ENCODE results near the gene PFDN2. TPM values are rescaled to one million over a fixed set of nuclear protein-coding genes. Genes with fewer than 3 reads are reported as not detected.

Gene PFDN2
- total and polyA plus RNA-seq, 10 of the 15 experiments (the other 5 are each of a cell fraction or from before 2014, with no cell fraction given), result 30.0 to 141 (median 80.5) TPM

- TF ChIP-seq SMAD1 (IDR thresholded peaks at IDR 0.05; ENCODE audit: low read depth, partially characterized antibody), result no peak
- no peak for TF ChIP-seq NFYA (IDR thresholded peaks at IDR 0.05; ENCODE audit: borderline replicate concordance, low read depth, low read length)
- no peak for TF ChIP-seq CREM (IDR thresholded peaks at IDR 0.05; ENCODE audit: low read depth)
- TF ChIP-seq YY1 (IDR thresholded peaks at IDR 0.05; ENCODE audit: low read depth, low read length), result no peak
- TF ChIP-seq POLR2A (IDR thresholded peaks at IDR 0.05; ENCODE audit: low read depth, low read length), result no peak
- TF ChIP-seq ZZZ3 (IDR thresholded peaks at IDR 0.05; ENCODE audit: control insufficient read depth, insufficient read length, low read depth), result peak; percentile 37
- TF ChIP-seq NR2F1 (conservative IDR thresholded peaks at IDR 0.05), result peak; percentile 91
- TF ChIP-seq POLR2AphosphoS2 (IDR thresholded peaks at IDR 0.05; ENCODE audit: low read depth, low read length), result no peak
- TF ChIP-seq SUPT20H (IDR thresholded peaks at IDR 0.05; ENCODE audit: borderline replicate concordance, control insufficient read depth, low read depth, low read length), result no peak
- no peak for TF ChIP-seq SMAD5 (IDR thresholded peaks at IDR 0.05; ENCODE audit: low read depth)
- TF ChIP-seq MYC (IDR thresholded peaks at IDR 0.05; ENCODE audit: insufficient read depth, insufficient read length, insufficient replicate concordance, low read length, severe bottlenecking), result no peak
- TF ChIP-seq CEBPB (IDR thresholded peaks at IDR 0.05; ENCODE audit: borderline replicate concordance in 1 of 2, low read depth in 2 of 2, low read length in 2 of 2), result no peak
- no peak for TF ChIP-seq HSF1 (IDR thresholded peaks at IDR 0.05; ENCODE audit: low read depth, low read length)
- no peak for TF ChIP-seq SMARCA5 (IDR thresholded peaks at IDR 0.05)
- TF ChIP-seq BCL11A (IDR thresholded peaks at IDR 0.05; ENCODE audit: low read depth, low read length), result peak; percentile 78
- peak; percentile 78 for TF ChIP-seq NBN (IDR thresholded peaks at IDR 0.05)
- no peak for TF ChIP-seq RFX5 (IDR thresholded peaks at IDR 0.05; ENCODE audit: low read depth, low read length)
- TF ChIP-seq BCLAF1 (IDR thresholded peaks at IDR 0.05), result no peak
- no peak for TF ChIP-seq GABPA (IDR thresholded peaks at IDR 0.05; ENCODE audit: low read depth)
- no peak for TF ChIP-seq SREBF2 (IDR thresholded peaks at IDR 0.05; ENCODE audit: low read length)
- no peak for TF ChIP-seq RAD51 (IDR thresholded peaks at IDR 0.05)
- TF ChIP-seq ZNF274 (IDR thresholded peaks at IDR 0.05; ENCODE audit: insufficient read depth, insufficient read length), result no peak
- TF ChIP-seq IRF5 (IDR thresholded peaks at IDR 0.05; ENCODE audit: borderline replicate concordance), result no peak
- no peak for TF ChIP-seq ZBED1 (IDR thresholded peaks at IDR 0.05; ENCODE audit: borderline replicate concordance)
- 0 out of 2 replicates have a peak, but pooled peaks have one; percentile 13 for TF ChIP-seq BMI1 (IDR thresholded peaks at IDR 0.05; ENCODE audit: borderline replicate concordance)
- TF ChIP-seq POU2F2 (IDR thresholded peaks at IDR 0.05; ENCODE audit: borderline replicate concordance, low read depth, low read length), result peak; percentile 60; the same call in 1 of the 3 replicates
- TF ChIP-seq CHD1 (IDR thresholded peaks at IDR 0.05; ENCODE audit: low read depth, low read length), result no peak
- TF ChIP-seq RBBP5 (conservative IDR thresholded peaks at IDR 0.05), result no peak
Observed at GRCh38 chr1:161096015-161096414, 21.8 kb downstream of the PFDN2 start (continued).
